SK-N-SH treated with all-trans-retinoic acid at 6 μM for 48 hours (cell line): ENCODE data around the gene PURB.

Experiments
- ATAC-seq: fragments of 200-7000 bp; cut with Tn5 transposase; 3 replicates; pipeline ENCODE4 v1.9.1; 2020; ENCODE audit warnings: mild to moderate bottlenecking, moderate library complexity
- BACH2 ChIP-seq: fragments of 250-450 bp; sonication (Bioruptor Pico); IDR thresholded peaks from 2 replicates; pipeline ENCODE4 v1.9.0; 2021; ENCODE audit warnings: mild to moderate bottlenecking, borderline replicate concordance
- CSDC2 ChIP-seq: fragments of 250-450 bp; sonication (Bioruptor Pico); IDR thresholded peaks from 2 replicates; pipeline ENCODE4 v1.5.0; 2020; ENCODE audit warnings: mild to moderate bottlenecking, moderate library complexity
- ESRRG ChIP-seq: fragments of 250-450 bp; sonication (Bioruptor Pico); IDR thresholded peaks from 2 replicates; pipeline ENCODE4 v1.6.1; 2021; ENCODE audit warnings: mild to moderate bottlenecking
- GLIS3 ChIP-seq: fragments of 250-450 bp; sonication (Bioruptor Pico); IDR thresholded peaks from 2 replicates; pipeline ENCODE4 v1.5.0; 2020; ENCODE audit warnings: mild to moderate bottlenecking, moderate library complexity
- ISL1 ChIP-seq: fragments of 250-450 bp; sonication (Bioruptor Pico); IDR thresholded peaks from 2 replicates; pipeline ENCODE4 v2.1.2; 2022; ENCODE audit warnings: mild to moderate bottlenecking, moderate library complexity
- OSR1 ChIP-seq: fragments of 250-450 bp; sonication (Bioruptor Pico); IDR thresholded peaks from 2 replicates; pipeline ENCODE4 v1.8.0; 2022; ENCODE audit warnings: moderate library complexity, mild to moderate bottlenecking, inconsistent platforms
- PATZ1 ChIP-seq: fragments of 250-450 bp; sonication (Bioruptor Pico); IDR thresholded peaks from 2 replicates; pipeline ENCODE4 v1.8.0; 2020; ENCODE audit warnings: mild to moderate bottlenecking, moderate library complexity, borderline replicate concordance
- PPARA ChIP-seq: fragments of 250-450 bp; sonication (Bioruptor Pico); IDR thresholded peaks from 2 replicates; pipeline ENCODE4 v1.5.0; 2020; ENCODE audit warnings: mild to moderate bottlenecking, borderline replicate concordance
- RARB ChIP-seq: fragments of 250-450 bp; sonication (Bioruptor Pico); IDR thresholded peaks from 2 replicates; pipeline ENCODE4 v1.8.0; 2021; ENCODE audit warnings: mild to moderate bottlenecking, moderate library complexity
- SNAI2 ChIP-seq: fragments of 250-450 bp; sonication (Bioruptor Pico); IDR thresholded peaks from 2 replicates; pipeline ENCODE4 v1.5.0; 2020; ENCODE audit warnings: mild to moderate bottlenecking, moderate library complexity
- TCF4 ChIP-seq: fragments of 250-450 bp; sonication (Bioruptor Pico); IDR thresholded peaks from 2 replicates; pipeline ENCODE4 v1.8.0; 2021; ENCODE audit warnings: mild to moderate bottlenecking, moderate library complexity, borderline replicate concordance
- TOX ChIP-seq: fragments of 250-450 bp; sonication (Bioruptor Pico); IDR thresholded peaks from 2 replicates; pipeline ENCODE4 v1.8.0; 2021; ENCODE audit warnings: mild to moderate bottlenecking, moderate library complexity, borderline replicate concordance
- ZNF565 ChIP-seq: fragments of 450-650 bp; formaldehyde crosslinking; conservative IDR thresholded peaks from 2 replicates; pipeline ENCODE4 v1.5.0; 2020; ENCODE audit warnings: low read depth, mild to moderate bottlenecking, moderate library complexity
- ZNF70 ChIP-seq: fragments of 450-650 bp; formaldehyde crosslinking; IDR thresholded peaks from 2 replicates; pipeline ENCODE4 v1.5.0; 2020; ENCODE audit warnings: mild to moderate bottlenecking, moderate library complexity
- TF ChIP-seq, protein P1 (sequence below): fragments of 250-450 bp; sonication (Bioruptor Pico); IDR thresholded peaks from 2 replicates; pipeline ENCODE4 v1.5.0; 2020; ENCODE audit warnings: mild to moderate bottlenecking, moderate library complexity
- TF ChIP-seq, protein P2 (sequence below): fragments of 250-450 bp; sonication (Bioruptor Pico); IDR thresholded peaks from 2 replicates; pipeline ENCODE4 v1.5.1; 2021; ENCODE audit warnings: mild to moderate bottlenecking, moderate library complexity
- TF ChIP-seq, protein P3 (sequence below): fragments of 250-450 bp; sonication (Bioruptor Pico); IDR thresholded peaks from 2 replicates; pipeline ENCODE4 v1.8.0; 2021; ENCODE audit warnings: low read depth, mild to moderate bottlenecking, moderate library complexity, borderline replicate concordance

Gene PURB

DNA sequence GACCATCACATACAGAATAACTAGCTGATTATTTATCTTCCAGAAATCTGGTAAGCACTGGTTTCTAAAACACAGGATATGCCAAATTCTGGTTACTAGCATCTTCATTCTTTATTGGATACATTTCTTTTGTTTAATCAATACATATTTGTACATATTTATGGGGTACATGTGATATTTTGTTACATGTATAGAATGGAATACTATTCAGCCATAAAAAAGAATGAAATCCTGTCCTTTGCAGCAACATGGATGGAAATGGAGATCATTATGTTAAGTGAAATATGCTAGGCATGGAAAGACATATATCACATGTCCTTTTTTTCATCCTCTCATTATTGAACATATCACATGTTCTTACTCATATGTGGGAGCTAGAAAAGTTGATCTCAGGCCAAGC lies 32.7 kb upstream of the PURB start:
- ATAC-seq, result no peak
- no peak for TF ChIP-seq RARB (CRISPR knock-in tag)
- TF ChIP-seq TOX (CRISPR knock-in tag), result no peak
- TF ChIP-seq BACH2 (CRISPR knock-in tag), result no peak
- TF ChIP-seq, protein P1, sequence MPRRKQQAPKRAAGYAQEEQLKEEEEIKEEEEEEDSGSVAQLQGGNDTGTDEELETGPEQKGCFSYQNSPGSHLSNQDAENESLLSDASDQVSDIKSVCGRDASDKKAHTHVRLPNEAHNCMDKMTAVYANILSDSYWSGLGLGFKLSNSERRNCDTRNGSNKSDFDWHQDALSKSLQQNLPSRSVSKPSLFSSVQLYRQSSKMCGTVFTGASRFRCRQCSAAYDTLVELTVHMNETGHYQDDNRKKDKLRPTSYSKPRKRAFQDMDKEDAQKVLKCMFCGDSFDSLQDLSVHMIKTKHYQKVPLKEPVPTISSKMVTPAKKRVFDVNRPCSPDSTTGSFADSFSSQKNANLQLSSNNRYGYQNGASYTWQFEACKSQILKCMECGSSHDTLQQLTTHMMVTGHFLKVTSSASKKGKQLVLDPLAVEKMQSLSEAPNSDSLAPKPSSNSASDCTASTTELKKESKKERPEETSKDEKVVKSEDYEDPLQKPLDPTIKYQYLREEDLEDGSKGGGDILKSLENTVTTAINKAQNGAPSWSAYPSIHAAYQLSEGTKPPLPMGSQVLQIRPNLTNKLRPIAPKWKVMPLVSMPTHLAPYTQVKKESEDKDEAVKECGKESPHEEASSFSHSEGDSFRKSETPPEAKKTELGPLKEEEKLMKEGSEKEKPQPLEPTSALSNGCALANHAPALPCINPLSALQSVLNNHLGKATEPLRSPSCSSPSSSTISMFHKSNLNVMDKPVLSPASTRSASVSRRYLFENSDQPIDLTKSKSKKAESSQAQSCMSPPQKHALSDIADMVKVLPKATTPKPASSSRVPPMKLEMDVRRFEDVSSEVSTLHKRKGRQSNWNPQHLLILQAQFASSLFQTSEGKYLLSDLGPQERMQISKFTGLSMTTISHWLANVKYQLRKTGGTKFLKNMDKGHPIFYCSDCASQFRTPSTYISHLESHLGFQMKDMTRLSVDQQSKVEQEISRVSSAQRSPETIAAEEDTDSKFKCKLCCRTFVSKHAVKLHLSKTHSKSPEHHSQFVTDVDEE (CRISPR knock-in tag), result no peak
- TF ChIP-seq ZNF70 (CRISPR knock-in tag), result no peak
- no peak for TF ChIP-seq GLIS3 (CRISPR knock-in tag)
- no peak for TF ChIP-seq ISL1
- TF ChIP-seq ESRRG (CRISPR knock-in tag), result no peak
- TF ChIP-seq, protein P2, sequence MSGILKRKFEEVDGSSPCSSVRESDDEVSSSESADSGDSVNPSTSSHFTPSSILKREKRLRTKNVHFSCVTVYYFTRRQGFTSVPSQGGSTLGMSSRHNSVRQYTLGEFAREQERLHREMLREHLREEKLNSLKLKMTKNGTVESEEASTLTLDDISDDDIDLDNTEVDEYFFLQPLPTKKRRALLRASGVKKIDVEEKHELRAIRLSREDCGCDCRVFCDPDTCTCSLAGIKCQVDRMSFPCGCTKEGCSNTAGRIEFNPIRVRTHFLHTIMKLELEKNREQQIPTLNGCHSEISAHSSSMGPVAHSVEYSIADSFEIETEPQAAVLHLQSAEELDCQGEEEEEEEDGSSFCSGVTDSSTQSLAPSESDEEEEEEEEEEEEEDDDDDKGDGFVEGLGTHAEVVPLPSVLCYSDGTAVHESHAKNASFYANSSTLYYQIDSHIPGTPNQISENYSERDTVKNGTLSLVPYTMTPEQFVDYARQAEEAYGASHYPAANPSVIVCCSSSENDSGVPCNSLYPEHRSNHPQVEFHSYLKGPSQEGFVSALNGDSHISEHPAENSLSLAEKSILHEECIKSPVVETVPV (CRISPR knock-in tag), result no peak

GRCh38 chr7:44917465-44917864 lies 32.1 kb upstream of the PURB start:
- ATAC-seq, result no peak
- TF ChIP-seq SNAI2 (CRISPR knock-in tag) (no peak), RARB (CRISPR knock-in tag) (no peak), TOX (CRISPR knock-in tag) (no peak), OSR1 (CRISPR knock-in tag) (no peak), PATZ1 (CRISPR knock-in tag) (no peak), TCF4 (CRISPR knock-in tag) (no peak), PPARA (CRISPR knock-in tag) (no peak)
- TF ChIP-seq, protein P3, sequence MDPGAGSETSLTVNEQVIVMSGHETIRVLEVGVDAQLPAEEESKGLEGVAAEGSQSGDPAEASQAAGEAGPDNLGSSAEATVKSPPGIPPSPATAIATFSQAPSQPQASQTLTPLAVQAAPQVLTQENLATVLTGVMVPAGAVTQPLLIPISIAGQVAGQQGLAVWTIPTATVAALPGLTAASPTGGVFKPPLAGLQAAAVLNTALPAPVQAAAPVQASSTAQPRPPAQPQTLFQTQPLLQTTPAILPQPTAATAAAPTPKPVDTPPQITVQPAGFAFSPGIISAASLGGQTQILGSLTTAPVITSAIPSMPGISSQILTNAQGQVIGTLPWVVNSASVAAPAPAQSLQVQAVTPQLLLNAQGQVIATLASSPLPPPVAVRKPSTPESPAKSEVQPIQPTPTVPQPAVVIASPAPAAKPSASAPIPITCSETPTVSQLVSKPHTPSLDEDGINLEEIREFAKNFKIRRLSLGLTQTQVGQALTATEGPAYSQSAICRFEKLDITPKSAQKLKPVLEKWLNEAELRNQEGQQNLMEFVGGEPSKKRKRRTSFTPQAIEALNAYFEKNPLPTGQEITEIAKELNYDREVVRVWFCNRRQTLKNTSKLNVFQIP (CRISPR knock-in tag), result no peak
- TF ChIP-seq, protein P2 (CRISPR knock-in tag), result no peak
- TF ChIP-seq, protein P1 (CRISPR knock-in tag), result no peak

DNA sequence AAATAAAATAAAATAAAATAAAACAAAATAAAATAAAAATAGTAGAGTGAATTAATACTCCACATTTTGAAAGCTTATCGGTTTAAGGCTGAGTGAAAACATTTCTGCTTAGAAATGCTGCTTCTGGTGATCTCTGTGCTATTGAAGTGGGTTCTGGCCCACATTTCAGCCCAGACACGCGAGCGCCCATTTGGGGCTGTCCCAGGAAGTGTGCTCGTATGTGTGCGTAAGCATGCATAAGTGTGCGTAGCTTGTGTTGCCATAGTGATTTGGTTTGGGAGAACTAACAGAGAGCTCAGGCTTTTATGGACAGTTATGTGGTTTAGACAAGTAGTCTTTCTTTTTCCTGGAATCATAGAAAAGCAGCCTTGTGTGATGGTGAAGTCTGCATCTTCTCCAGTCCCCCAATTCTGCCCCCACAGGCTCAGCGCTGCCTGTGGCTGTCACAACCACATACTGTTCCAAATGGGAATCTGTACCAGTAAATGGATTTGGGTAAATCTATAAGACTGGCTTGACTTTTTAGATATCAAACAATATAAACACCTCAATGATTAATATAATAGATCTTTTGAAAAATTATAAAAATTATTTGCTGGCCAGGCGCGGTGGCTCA lies 29.8 kb upstream of the PURB start:
- TF ChIP-seq PATZ1 (CRISPR knock-in tag), result no peak
- TF ChIP-seq ZNF565, result no peak
- TF ChIP-seq TCF4 (CRISPR knock-in tag), result no peak
- TF ChIP-seq CSDC2 (CRISPR knock-in tag), result no peak
- no peak for TF ChIP-seq PPARA (CRISPR knock-in tag)
- no peak for TF ChIP-seq SNAI2 (CRISPR knock-in tag)
- no peak for ATAC-seq
